B cell (primary cell): ENCODE results near the gene TRIM54. TPM values are rescaled to one million over a fixed set of nuclear protein-coding genes. Genes with fewer than 3 reads are reported as not detected.

Experiments used
- ATAC-seq: fragments of 200-7000 bp; cut with Tn5 transposase; one replicate; pipeline ENCODE4 v1.10.0; 2021; ENCODE audit warnings: low read depth, mild to moderate bottlenecking, moderate number of reproducible peaks, moderate library complexity
- CTCF ChIA-PET: fragments of 350-600 bp; sonication (Branson Sonifier 250); formaldehyde crosslinking; loops from one replicate; lab custom pipeline; 2021; ENCODE audit warnings: antibody characterized with exemption, inconsistent platforms; lab: Charles Lee
- POLR2A ChIA-PET: fragments of 350-600 bp; sonication (Branson Sonifier 250); formaldehyde crosslinking; loops from one replicate; lab custom pipeline; 2021; ENCODE audit warnings: antibody characterized with exemption; lab: Charles Lee
- DNase-seq: peaks from one replicate; pipeline ENCODE4 v3.0.0; 2013
- H2AFZ ChIP-seq: 2 replicates; pipeline ENCODE4 v1.6.1; 2012; ENCODE audit warnings: mild to moderate bottlenecking, low read depth, low read length; ENCODE audit not compliant: insufficient read depth, poor library complexity, severe bottlenecking
- H3K27ac ChIP-seq, 2 donors: 1 replicate in 1 of 2; 2 replicates in 1 of 2; pipeline ENCODE4 v1.5.1; 2012 to 2013; ENCODE audit warnings: low read length in 2 of 2, mild to moderate bottlenecking in 2 of 2, moderate library complexity in 1 of 2
- H3K27me3 ChIP-seq, 4 experiments: fragments of 200-600 bp in 1 of 4; sonication (generic) in 1 of 4; replicated peaks in 1 of 4; 1 replicate in 2 of 4; 2 replicates in 2 of 4; pipeline versions ENCODE4 v1.6.1 to v1.7.0; 2013 to 2016; ENCODE audit warnings: low read length in 3 of 4, mild to moderate bottlenecking in 2 of 4, mixed read lengths in 1 of 4, moderate library complexity in 1 of 4; ENCODE audit not compliant: insufficient read depth in 4 of 4, control insufficient read depth in 3 of 4; ENCODE audit errors: control extremely low read depth in 1 of 4
- H3K36me3 ChIP-seq, 2 experiments: replicated peaks in 1 of 2; 1 replicate in 1 of 2; 2 replicates in 1 of 2; pipeline versions ENCODE4 v1.6.1 to v1.7.1; 2013; ENCODE audit warnings: low read length in 1 of 2; ENCODE audit not compliant: insufficient read depth in 2 of 2, control insufficient read depth in 1 of 2; ENCODE audit errors: control extremely low read depth in 1 of 2, extremely low read depth in 1 of 2
- H3K4me1 ChIP-seq, 2 donors: fragments of 200-600 bp in 1 of 2; sonication (generic) in 1 of 2; 1 replicate in 1 of 2; 2 replicates in 1 of 2; pipeline versions ENCODE4 v1.5.1 to v1.6.1; 2013 to 2017; ENCODE audit warnings: low read length in 2 of 2; ENCODE audit not compliant: control insufficient read depth in 2 of 2, insufficient read depth in 2 of 2
- H3K4me2 ChIP-seq: replicated peaks from 2 replicates; pipeline ENCODE3; 2012; ENCODE audit warnings: mild to moderate bottlenecking, low read depth, low read length; ENCODE audit not compliant: poor library complexity, severe bottlenecking
- H3K4me3 ChIP-seq, 5 experiments: fragments of 200-600 bp in 1 of 5; sonication (generic) in 1 of 5; 1 replicate in 3 of 5; 2 replicates in 2 of 5; pipeline versions ENCODE4 v1.5.1 to v1.7.0; 2011 to 2016; ENCODE audit warnings: low read length in 4 of 5, mild to moderate bottlenecking in 4 of 5, low read depth in 2 of 5, control low read depth in 1 of 5, moderate library complexity in 1 of 5; ENCODE audit not compliant: insufficient read depth in 1 of 5; ENCODE audit errors: control extremely low read depth in 1 of 5, extremely low read depth in 1 of 5
- H3K79me2 ChIP-seq: fragments of 200-600 bp; sonication (generic); one replicate; pipeline ENCODE4 v1.6.0; 2016; ENCODE audit warnings: low read length; ENCODE audit not compliant: control insufficient read depth, insufficient read depth
- H3K9ac ChIP-seq: fragments of 200-600 bp; sonication (generic); 2 replicates; pipeline ENCODE4 v1.6.1; 2017; ENCODE audit warnings: mild to moderate bottlenecking, low read length, moderate library complexity
- H3K9me3 ChIP-seq, 3 donors: one replicate each; pipeline versions ENCODE4 v1.6.1 to v1.7.1; 2013; ENCODE audit warnings: low read length in 2 of 3; ENCODE audit not compliant: control insufficient read depth in 2 of 3, insufficient read depth in 1 of 3; ENCODE audit errors: control extremely low read depth in 1 of 3
- H4K20me1 ChIP-seq: 2 replicates; pipeline ENCODE4 v1.6.0; 2012; ENCODE audit warnings: mild to moderate bottlenecking, low read length; ENCODE audit not compliant: insufficient read depth, control insufficient read depth, poor library complexity, severe bottlenecking
- H3K27ac Mint-ChIP-seq: one replicate; pipeline ENCODE4 v1.8.0; 2021; ENCODE audit warnings: mixed read lengths
- H3K27me3 Mint-ChIP-seq: one replicate; pipeline ENCODE4 v1.8.0; 2021; ENCODE audit warnings: mixed read lengths
- H3K4me1 Mint-ChIP-seq: one replicate; pipeline ENCODE4 v1.8.0; 2021; ENCODE audit warnings: mixed read lengths
- H3K4me3 Mint-ChIP-seq: one replicate; pipeline ENCODE4 v1.8.0; 2021; ENCODE audit warnings: mixed read lengths
- H3K9me3 Mint-ChIP-seq: one replicate; pipeline ENCODE4 v1.8.0; 2022; ENCODE audit warnings: mixed read lengths; ENCODE audit not compliant: insufficient read depth
- EZH2 ChIP-seq: IDR thresholded peaks from 2 replicates; pipeline ENCODE4 v1.6.1; 2012; ENCODE audit warnings: borderline replicate concordance, low read depth, mild to moderate bottlenecking, moderate library complexity, low read length; ENCODE audit not compliant: insufficient read depth, poor library complexity, severe bottlenecking
- WGBS: methylation state at CpG from one replicate; pipeline ENCODE4 v1.1.5; 2013; ENCODE audit warnings: missing lambda C conversion rate; ENCODE audit not compliant: insufficient coverage; 5-methylcytosine and 5-hydroxymethylcytosine counted together
- intact Hi-C: fragments of 100-400 bp; cut with micrococcal nuclease; formaldehyde crosslinking; loops from one replicate; pipeline ENCODE4 v1.10.0; 2022
- polyA plus RNA-seq: library from polyadenylated mRNA; depleted of rRNA; stranded (reverse); fragments of >200 nt; gene quantifications from 2 replicates; pipeline ENCODE4 v1.2.3, GENCODE V29; 2012
- total RNA-seq, 2 donors: library from RNA; stranded (reverse); fragments of 120-200 nt in 1 of 2; gene quantifications; 1 replicate in 1 of 2; 2 replicates in 1 of 2; pipeline versions ENCODE4 v1.2.3 to v1.2.4, GENCODE V29; 2013 to 2022
- TF ChIP-seq, protein P1 (sequence below): fragments of 200-600 bp; IDR thresholded peaks from one replicate; pipeline ENCODE4 v1.8.0; 2022; ENCODE audit warnings: antibody characterized with exemption, mild to moderate bottlenecking

Gene TRIM54
- total and polyA plus RNA-seq, 2 donors (not counting 1 experiment from before 2014, with no cell fraction given) = not detected

DNA sequence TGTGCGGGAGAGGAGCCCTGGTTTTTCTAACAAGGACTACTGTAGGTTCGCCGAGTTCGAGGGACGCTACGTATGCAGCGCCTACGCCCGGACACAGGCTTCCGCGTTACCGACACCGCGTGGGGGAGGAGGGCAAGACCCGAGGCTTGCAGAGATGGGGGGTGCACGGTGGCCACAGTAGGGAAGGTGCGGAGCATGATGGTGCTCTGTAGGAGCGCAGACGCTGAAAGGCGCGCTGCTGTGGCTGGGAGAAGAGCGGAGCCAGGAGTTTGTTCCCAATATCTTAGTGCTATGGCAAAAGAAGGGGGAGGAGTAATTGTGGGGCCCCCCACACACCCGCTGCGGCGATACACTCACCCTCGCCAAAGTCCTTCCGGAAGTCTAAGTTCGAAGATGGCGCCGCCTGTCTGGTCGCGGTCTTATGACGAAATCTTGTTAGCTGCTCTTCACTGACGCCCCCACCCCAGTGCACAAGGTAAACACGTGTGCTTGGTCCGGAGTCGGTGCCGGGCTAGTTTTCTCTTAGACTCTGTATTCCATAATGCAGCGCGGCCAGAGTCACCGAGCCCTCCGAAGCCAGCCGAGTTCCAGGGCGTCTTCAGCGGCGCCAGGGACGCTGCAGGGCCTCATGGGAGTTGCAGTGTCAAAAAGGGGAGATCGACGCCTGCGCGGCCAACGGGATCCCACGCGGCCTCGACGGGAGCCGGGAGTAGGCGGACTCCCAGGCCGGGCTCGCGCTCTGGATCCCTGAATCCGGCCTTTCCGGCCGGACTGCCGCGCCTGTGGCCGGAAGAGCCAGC, 74.4 kb downstream of the TRIM54 start, which contains the start of gene GTF3C2:
Gene GTF3C2, minus strand, starts transcription at position 383 of the 800 bp plus-strand sequence. CDS start 13,210 bp downstream, outside the sequence.
- peaks cover 48% of the 10 kb centered on the region for H3K4me1 Mint-ChIP-seq
- DNase-seq (peak; percentile 98), ATAC-seq (peak; percentile 82)
- H3K4me3 Mint-ChIP-seq = peak within 1 kb of the TSS; percentile 97
- peaks cover 60% of the 10 kb centered on the region for H3K79me2 ChIP-seq
- no peak for TF ChIP-seq EZH2
- TF ChIP-seq, protein P1, sequence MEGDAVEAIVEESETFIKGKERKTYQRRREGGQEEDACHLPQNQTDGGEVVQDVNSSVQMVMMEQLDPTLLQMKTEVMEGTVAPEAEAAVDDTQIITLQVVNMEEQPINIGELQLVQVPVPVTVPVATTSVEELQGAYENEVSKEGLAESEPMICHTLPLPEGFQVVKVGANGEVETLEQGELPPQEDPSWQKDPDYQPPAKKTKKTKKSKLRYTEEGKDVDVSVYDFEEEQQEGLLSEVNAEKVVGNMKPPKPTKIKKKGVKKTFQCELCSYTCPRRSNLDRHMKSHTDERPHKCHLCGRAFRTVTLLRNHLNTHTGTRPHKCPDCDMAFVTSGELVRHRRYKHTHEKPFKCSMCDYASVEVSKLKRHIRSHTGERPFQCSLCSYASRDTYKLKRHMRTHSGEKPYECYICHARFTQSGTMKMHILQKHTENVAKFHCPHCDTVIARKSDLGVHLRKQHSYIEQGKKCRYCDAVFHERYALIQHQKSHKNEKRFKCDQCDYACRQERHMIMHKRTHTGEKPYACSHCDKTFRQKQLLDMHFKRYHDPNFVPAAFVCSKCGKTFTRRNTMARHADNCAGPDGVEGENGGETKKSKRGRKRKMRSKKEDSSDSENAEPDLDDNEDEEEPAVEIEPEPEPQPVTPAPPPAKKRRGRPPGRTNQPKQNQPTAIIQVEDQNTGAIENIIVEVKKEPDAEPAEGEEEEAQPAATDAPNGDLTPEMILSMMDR = no peak
- no peaks in the 10 kb centered on the region for H3K9me3 ChIP-seq
- H3K9ac ChIP-seq = peak within 1 kb of the TSS; percentile 78
- no peaks in the 10 kb centered on the region for H3K27me3 ChIP-seq
- peak within 1 kb of the TSS; percentile 64 to 90 (median 82) for H3K4me3 ChIP-seq
- no peaks in the 10 kb centered on the region for H3K27me3 Mint-ChIP-seq
- H3K36me3 ChIP-seq = no peaks in the 10 kb centered on the region
- H3K27ac ChIP-seq = peak within 1 kb of the TSS; percentile 86 to 88
- no peaks in the 10 kb centered on the region for H3K9me3 Mint-ChIP-seq
- CTCF ChIA-PET = interaction anchor here (1.0 to 2.0 kb wide), 5 partner anchors 12 to 71 kb away, joined by 3 to 14 read pairs (median 4); partner anchors contain the start of genes EIF2B4, PPM1G and SNX17
- POLR2A ChIA-PET = interaction anchor here (0.6 to 2.9 kb wide), 4 partner anchors 14 to 144 kb away, joined by 4 to 34 read pairs (median 7); partner anchors contain the start of genes ATRAID, EIF2B4, MPV17 and SLC5A6
- H3K4me2 ChIP-seq = peak within 1 kb of the TSS; percentile 95
- H3K27ac Mint-ChIP-seq = peak within 1 kb of the TSS; percentile 99
- intact Hi-C loops = loop anchor here (1.0 to 5.0 kb wide), 9 partner anchors 14 to 1396 kb away; partner anchors contain the start of genes CAD, EIF2B4, MPV17 and NRBP1
- peaks cover 22% of the 10 kb centered on the region for H4K20me1 ChIP-seq
- under 1% methylated on average over 66 of the region's 67 CpGs for WGBS
- peak within 1 kb of the TSS; percentile 98 for H2AFZ ChIP-seq
- peaks cover 18 to 25% of the 10 kb centered on the region in 2 donors for H3K4me1 ChIP-seq

Other genes starting within 250 kb of the TRIM54 start
- 91.1 and 97.0 TPM in 2 replicates for gene TMEM214, start 249.5 kb upstream of the TRIM54 start, total RNA-seq
- gene TMEM214, start 249.5 kb upstream of the TRIM54 start, polyA plus RNA-seq = 68.6 and 80.1 TPM in 2 replicates
- gene AGBL5, start 230.8 kb upstream of the TRIM54 start, total RNA-seq = 17.5 and 18.7 TPM in 2 replicates
- gene AGBL5, start 230.8 kb upstream of the TRIM54 start, polyA plus RNA-seq = 9.4 and 10.0 TPM in 2 replicates
- gene OST4, start 210.8 kb upstream of the TRIM54 start, total RNA-seq = 195 and 199 TPM in 2 replicates
- gene OST4, start 210.8 kb upstream of the TRIM54 start, polyA plus RNA-seq = 186 and 257 TPM in 2 replicates
- 0.39 and 0.52 TPM in 2 replicates for gene EMILIN1, start 203.8 kb upstream of the TRIM54 start, total RNA-seq
- 0.24 and 0.27 TPM in 2 replicates for gene EMILIN1, start 203.8 kb upstream of the TRIM54 start, polyA plus RNA-seq
- 4.0 and 5.5 TPM in 2 replicates for gene KHK, start 195.7 kb upstream of the TRIM54 start, total RNA-seq
- gene KHK, start 195.7 kb upstream of the TRIM54 start, polyA plus RNA-seq = 3.3 and 3.8 TPM in 2 replicates
- gene CGREF1, start 163.3 kb upstream of the TRIM54 start, total RNA-seq = not detected in 2 replicates
- gene CGREF1, start 163.3 kb upstream of the TRIM54 start, polyA plus RNA-seq = not detected in 2 replicates
- gene ABHD1, start 158.6 kb upstream of the TRIM54 start, total RNA-seq = 0.73 and 1.5 TPM in 2 replicates
- 0.92 and 2.7 TPM in 2 replicates for gene ABHD1, start 158.6 kb upstream of the TRIM54 start, polyA plus RNA-seq
- 44.6 and 46.0 TPM in 2 replicates for gene PREB, start 147.8 kb upstream of the TRIM54 start, total RNA-seq
- gene PREB, start 147.8 kb upstream of the TRIM54 start, polyA plus RNA-seq = 63.9 and 88.9 TPM in 2 replicates
- gene PRR30, start 143.0 kb upstream of the TRIM54 start, total RNA-seq = not detected in 2 replicates
- gene PRR30, start 143.0 kb upstream of the TRIM54 start, polyA plus RNA-seq = not detected in 2 replicates
- 0.10 TPM in 1 of 2 replicates, not detected in the other for gene TCF23, start 133.4 kb upstream of the TRIM54 start, total RNA-seq
- not detected in 2 replicates for gene TCF23, start 133.4 kb upstream of the TRIM54 start, polyA plus RNA-seq
- 88.8 and 89.9 TPM in 2 replicates for gene ATRAID, start 70.4 kb upstream of the TRIM54 start, total RNA-seq
- 106 and 117 TPM in 2 replicates for gene ATRAID, start 70.4 kb upstream of the TRIM54 start, polyA plus RNA-seq
- 46.1 and 50.8 TPM in 2 replicates for gene SLC5A6, start 70.2 kb upstream of the TRIM54 start, total RNA-seq
- gene SLC5A6, start 70.2 kb upstream of the TRIM54 start, polyA plus RNA-seq = 52.6 and 82.3 TPM in 2 replicates
- 35.6 and 36.0 TPM in 2 replicates for gene CAD, start 65.1 kb upstream of the TRIM54 start, total RNA-seq
- gene CAD, start 65.1 kb upstream of the TRIM54 start, polyA plus RNA-seq = 29.0 and 48.5 TPM in 2 replicates
- gene SLC30A3, start 19.4 kb upstream of the TRIM54 start, total RNA-seq = not detected in 2 replicates
- gene SLC30A3, start 19.4 kb upstream of the TRIM54 start, polyA plus RNA-seq = 0.07 and 0.09 TPM in 2 replicates
- gene DNAJC5G, start 7.0 kb upstream of the TRIM54 start, total RNA-seq = 0.39 TPM in 1 of 2 replicates, not detected in the other
- gene DNAJC5G, start 7.0 kb upstream of the TRIM54 start, polyA plus RNA-seq = not detected in 2 replicates
- 2.7 and 3.6 TPM in 2 replicates for gene UCN, start 26.0 kb downstream of the TRIM54 start, total RNA-seq
- gene UCN, start 26.0 kb downstream of the TRIM54 start, polyA plus RNA-seq = 4.3 and 4.5 TPM in 2 replicates
- 103 and 111 TPM in 2 replicates for gene MPV17, start 40.7 kb downstream of the TRIM54 start, total RNA-seq
- gene MPV17, start 40.7 kb downstream of the TRIM54 start, polyA plus RNA-seq = 137 and 148 TPM in 2 replicates
- gene GTF3C2, start 74.3 kb downstream of the TRIM54 start, total RNA-seq = 114 and 121 TPM in 2 replicates
- 84.8 and 91.4 TPM in 2 replicates for gene GTF3C2, start 74.3 kb downstream of the TRIM54 start, polyA plus RNA-seq
- gene EIF2B4, start 87.9 kb downstream of the TRIM54 start, total RNA-seq = 50.5 and 56.7 TPM in 2 replicates
- 33.8 and 47.7 TPM in 2 replicates for gene EIF2B4, start 87.9 kb downstream of the TRIM54 start, polyA plus RNA-seq
- 158 and 162 TPM in 2 replicates for gene SNX17, start 88.2 kb downstream of the TRIM54 start, total RNA-seq
- gene SNX17, start 88.2 kb downstream of the TRIM54 start, polyA plus RNA-seq = 79.6 and 103 TPM in 2 replicates
- gene ZNF513, start 98.3 kb downstream of the TRIM54 start, total RNA-seq = 29.0 and 31.7 TPM in 2 replicates
- 29.5 and 36.8 TPM in 2 replicates for gene ZNF513, start 98.3 kb downstream of the TRIM54 start, polyA plus RNA-seq
- gene PPM1G, start 127.2 kb downstream of the TRIM54 start, total RNA-seq = 45.5 and 48.9 TPM in 2 replicates
- gene PPM1G, start 127.2 kb downstream of the TRIM54 start, polyA plus RNA-seq = 23.7 and 27.1 TPM in 2 replicates
- gene NRBP1, start 146.2 kb downstream of the TRIM54 start, total RNA-seq = 109 and 115 TPM in 2 replicates
- gene NRBP1, start 146.2 kb downstream of the TRIM54 start, polyA plus RNA-seq = 69.2 and 105 TPM in 2 replicates
- gene KRTCAP3, start 160.0 kb downstream of the TRIM54 start, total RNA-seq = 15.0 and 16.5 TPM in 2 replicates
- 8.6 TPM in 2 replicates for gene KRTCAP3, start 160.0 kb downstream of the TRIM54 start, polyA plus RNA-seq
- 33.3 and 41.0 TPM in 2 replicates for gene IFT172, start 207.3 kb downstream of the TRIM54 start, total RNA-seq
- 20.1 and 21.4 TPM in 2 replicates for gene IFT172, start 207.3 kb downstream of the TRIM54 start, polyA plus RNA-seq
- gene FNDC4, start 212.8 kb downstream of the TRIM54 start, total RNA-seq = not detected in 2 replicates
- 0.17 and 0.31 TPM in 2 replicates for gene FNDC4, start 212.8 kb downstream of the TRIM54 start, polyA plus RNA-seq
- gene GCKR, start 214.4 kb downstream of the TRIM54 start, total RNA-seq = not detected in 2 replicates
- gene GCKR, start 214.4 kb downstream of the TRIM54 start, polyA plus RNA-seq = not detected in 2 replicates